CD4-positive, alpha-beta T cell treated with Interferon alpha-2 for 1 hour (primary cell): ENCODE measurements around the gene CDHR1.

Experiments
- DNase-seq, 2 donors: peaks; one replicate each; pipeline ENCODE4 v3.0.0-alpha.2; 2020 to 2022

Gene CDHR1

DNA sequence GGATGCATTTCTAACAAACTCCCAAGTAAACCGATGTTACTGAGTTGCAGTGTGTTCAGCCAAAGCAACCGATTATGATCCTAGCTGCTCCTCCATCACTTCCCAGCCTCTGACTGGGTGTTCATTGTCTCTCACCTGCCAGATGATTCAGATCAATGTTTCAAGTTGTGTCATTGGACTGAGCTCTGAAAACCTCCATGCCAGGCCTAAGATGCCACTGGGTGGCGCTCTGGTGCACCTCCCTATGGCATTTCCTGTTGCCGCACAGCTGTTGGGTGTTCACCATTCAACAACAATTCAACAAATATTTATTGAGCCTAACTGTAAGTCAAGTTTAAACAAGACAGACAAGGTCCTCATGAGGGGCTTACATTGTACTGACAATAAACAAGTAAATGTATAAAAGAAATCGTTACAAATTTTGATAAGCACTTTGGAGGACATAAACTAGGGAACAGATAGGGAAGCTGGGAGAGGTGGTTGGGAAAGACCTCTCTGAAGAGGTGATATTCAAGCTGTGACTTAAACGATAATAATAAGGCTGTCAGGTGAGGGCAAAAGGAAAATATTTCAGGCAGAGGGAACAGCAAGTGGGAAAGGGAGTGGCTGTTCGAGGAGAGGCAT is 73.3 kb downstream of the CDHR1 start:
- DNase-seq: peak; percentile 29 to 61

DNA sequence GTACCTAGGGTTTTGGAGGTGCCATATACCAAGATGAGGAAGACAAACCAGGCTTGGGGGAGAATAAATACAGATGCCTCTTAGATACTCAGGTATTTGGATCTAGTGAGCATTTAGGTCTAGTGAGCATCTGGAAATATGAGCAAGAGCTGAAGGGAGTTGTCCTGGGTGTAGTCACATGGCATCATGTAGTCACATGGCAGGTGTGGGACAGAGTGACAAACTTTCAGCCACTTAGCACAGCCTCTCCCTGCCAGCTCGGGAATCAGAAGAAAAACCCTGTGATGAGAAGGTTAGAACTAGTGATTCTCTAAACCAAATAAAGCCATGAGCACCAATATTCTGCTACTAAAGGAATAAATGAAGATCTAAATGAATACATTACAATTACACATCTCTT is 74.8 kb downstream of the CDHR1 start:
- DNase-seq: no peak
